Peyer's patch (tissue), 4 donors: ENCODE measurements around the gene MAPK8IP2.

ENCODE experiments used
- CTCF ChIP-seq, 6 experiments: fragments of 450-650 bp in 4 of 6; fragments of 200-600 bp in 2 of 6; sonication (generic) in 1 of 6; IDR thresholded peaks; one replicate each; pipeline ENCODE4 v1.5.1; 2017 to 2019; ENCODE audit warnings: antibody characterized with exemption in 6 of 6, mild to moderate bottlenecking in 3 of 6, moderate library complexity in 1 of 6
- POLR2A ChIP-seq, 2 donors: fragments of 450-650 bp; IDR thresholded peaks; one replicate each; pipeline ENCODE4 v1.5.1; 2017; ENCODE audit warnings: antibody characterized with exemption in 2 of 2, mild to moderate bottlenecking in 2 of 2, moderate library complexity in 2 of 2

- TF ChIP-seq CTCF (IDR thresholded peaks at IDR 0.05) (no peak), POLR2A (IDR thresholded peaks at IDR 0.05) (no peak)
Measured at GRCh38 chr22:50577987-50578775, 22.4 kb upstream of the MAPK8IP2 start, which contains the start of gene CPT1B.
